SK-N-DZ (cell line): ENCODE data around the gene CRACR2A. TPM values are rescaled to one million over a fixed set of nuclear protein-coding genes. Genes with fewer than 3 reads are reported as not detected.

Experiments used
- DNase-seq: peaks from one replicate; pipeline ENCODE4 v3.0.0-alpha.2; 2015; ENCODE audit warnings: low spot score
- polyA plus RNA-seq, 2 experiments: library from polyadenylated mRNA; depleted of rRNA; stranded (reverse); fragments of >200 nt; gene quantifications; 2 replicates each; pipeline ENCODE4 v1.2.3, GENCODE V29; 2014

Gene CRACR2A
- 2.9 and 4.1 TPM in 2 replicates for polyA plus RNA-seq (2014; cell fraction: cytosol; rRNA removed)
- polyA plus RNA-seq (2014; cell fraction: nucleus; rRNA removed): 2.2 and 6.7 TPM in 2 replicates

- peak; percentile 81 for DNase-seq
These were observed at the start of gene CRACR2A for GRCh38 chr12:3752741-3753486. TSS of gene CRACR2A (minus strand) at chr12:3753109. CDS start at chr12:3696999, 56,110 bp downstream.

- no peak for DNase-seq
These were observed 44.7 kb upstream of the CRACR2A start for GRCh38 chr12:3797531-3798048.

- DNase-seq: no peak
These were observed 42.7 kb upstream of the CRACR2A start for GRCh38 chr12:3795492-3796133.

GRCh38 chr12:3795066-3795465 is 42.2 kb upstream of the CRACR2A start:
- DNase-seq: no peak

GRCh38 chr12:3792623-3793288 is 39.8 kb upstream of the CRACR2A start:
- DNase-seq: no peak

- no peak for DNase-seq
These were observed 38.5 kb upstream of the CRACR2A start for GRCh38 chr12:3791256-3791874.

GRCh38 chr12:3790642-3791041 is 37.7 kb upstream of the CRACR2A start:
- no peak for DNase-seq

- no peak for DNase-seq
These were observed 36.9 kb upstream of the CRACR2A start for GRCh38 chr12:3789838-3790237.

GRCh38 chr12:3777206-3777809 is 24.4 kb upstream of the CRACR2A start:
- DNase-seq: peak; percentile 36

GRCh38 chr12:3775385-3776035 is 22.6 kb upstream of the CRACR2A start:
- no peak for DNase-seq

GRCh38 chr12:3772380-3772779 is 19.5 kb upstream of the CRACR2A start:
- DNase-seq: no peak

- DNase-seq: no peak
These were observed 18.9 kb upstream of the CRACR2A start for GRCh38 chr12:3771853-3772252.

GRCh38 chr12:3770891-3771290 is 18.0 kb upstream of the CRACR2A start:
- DNase-seq: no peak

GRCh38 chr12:3768911-3769447 is 16.1 kb upstream of the CRACR2A start:
- DNase-seq: no peak

GRCh38 chr12:3761116-3761735 is 8.3 kb upstream of the CRACR2A start:
- no peak for DNase-seq

- DNase-seq: no peak
These were observed 7.0 kb upstream of the CRACR2A start for GRCh38 chr12:3759878-3760277.

GRCh38 chr12:3757261-3757660 is 4.4 kb upstream of the CRACR2A start:
- DNase-seq: no peak

GRCh38 chr12:3755898-3756297 is 3.0 kb upstream of the CRACR2A start:
- no peak for DNase-seq

- DNase-seq: peak; percentile 19
These were observed 805 bp upstream of the CRACR2A start for GRCh38 chr12:3753544-3754284.
